Vagina (tissue), 2 donors: ENCODE data around the gene SLC18B1.

Source experiments
- CTCF ChIP-seq, 3 experiments: fragments of 450-650 bp in 2 of 3; fragments of 200-600 bp in 1 of 3; sonication (generic) in 1 of 3; IDR thresholded peaks; one replicate each; pipeline ENCODE4 v1.5.1; 2017 to 2019; ENCODE audit warnings: antibody characterized with exemption in 3 of 3, mild to moderate bottlenecking in 2 of 3, moderate library complexity in 2 of 3
- POLR2A ChIP-seq, 2 donors: fragments of 450-650 bp; IDR thresholded peaks; one replicate each; pipeline ENCODE4 v1.6.1; 2017; ENCODE audit warnings: antibody characterized with exemption in 2 of 2, mild to moderate bottlenecking in 2 of 2, moderate library complexity in 2 of 2
- POLR2AphosphoS5 ChIP-seq, 2 donors: sonication (generic); formaldehyde crosslinking; IDR thresholded peaks; one replicate each; pipeline ENCODE4 v1.9.0; 2017; ENCODE audit warnings: antibody characterized with exemption in 2 of 2, mild to moderate bottlenecking in 2 of 2, low read depth in 1 of 2; ENCODE audit not compliant: insufficient read depth in 1 of 2

GRCh38 chr6:132733283-132733682 is 65.2 kb downstream of the SLC18B1 start:
- no peak for TF ChIP-seq POLR2A (IDR thresholded peaks at IDR 0.05)
- TF ChIP-seq CTCF (IDR thresholded peaks at IDR 0.05), result no peak
- no peak for TF ChIP-seq POLR2AphosphoS5 (IDR thresholded peaks at IDR 0.05; ENCODE audit: insufficient read depth in 1 of 2, low read depth in 1 of 2)
